Activated T-helper 1 cell treated with anti-CD3 and anti-CD28 coated beads, Interleukin-12 subunit alpha, Interleukin-12 subunit beta, Interleukin-2, Interleukin-4 antibody, amounts not matched to agents 30 ng/mL and 10 ng/mL and 1 ng/mL, durations not matched to agents 14 hours and 24 hours and 36 hours (primary cell): ENCODE measurements around the gene AP3B2. TPM values are rescaled to one million over a fixed set of nuclear protein-coding genes. Genes with fewer than 3 reads are reported as not detected.

ENCODE experiments used
- DNase-seq: peaks from one replicate; pipeline ENCODE4 v3.0.0; 2021; ENCODE audit warnings: low spot score
- H3K27ac Mint-ChIP-seq: one replicate; pipeline ENCODE4 v1.8.0; 2021; ENCODE audit warnings: mild to moderate bottlenecking, mixed read lengths
- H3K27me3 Mint-ChIP-seq: one replicate; pipeline ENCODE4 v1.8.0; 2022; ENCODE audit warnings: mild to moderate bottlenecking, moderate library complexity, mixed read lengths; ENCODE audit not compliant: insufficient read depth
- H3K36me3 Mint-ChIP-seq: one replicate; pipeline ENCODE4 v1.8.0; 2021; ENCODE audit warnings: low read depth, mixed read lengths
- H3K4me1 Mint-ChIP-seq: one replicate; pipeline ENCODE4 v1.8.0; 2021; ENCODE audit warnings: low read depth, mixed read lengths
- H3K4me3 Mint-ChIP-seq: one replicate; pipeline ENCODE4 v1.8.0; 2021; ENCODE audit warnings: mild to moderate bottlenecking, moderate library complexity, mixed read lengths
- H3K9me3 Mint-ChIP-seq: one replicate; pipeline ENCODE4 v1.8.0; 2021; ENCODE audit warnings: mixed read lengths
- intact Hi-C: fragments of 100-400 bp; cut with micrococcal nuclease; formaldehyde crosslinking; loops from one replicate; pipeline ENCODE4 v1.15.1; 2024
- total RNA-seq: library from RNA; stranded (reverse); gene quantifications from 2 replicates; pipeline ENCODE4 v1.2.3, GENCODE V29; 2022

AP3B2 gene
- total RNA-seq, 1 donor from 2014 or later, result 0.21 TPM

GRCh38 chr15:82641129-82641798, 68.4 kb downstream of the AP3B2 start:
- Mint-ChIP-seq H3K4me3 (no peak overlapping the region), H3K27ac (no peak overlapping the region), H3K36me3 (no peaks in the 10 kb centered on the region), H3K4me1 (no peaks in the 10 kb centered on the region), H3K9me3 (no peaks in the 10 kb centered on the region), H3K27me3 (peaks cover 50% of the 10 kb centered on the region)
- no peak for DNase-seq
- intact Hi-C loops, result no loop called here

GRCh38 chr15:82640672-82641071, 69.0 kb downstream of the AP3B2 start:
- intact Hi-C loops, result no loop called here
- no peaks in the 10 kb centered on the region for H3K9me3 Mint-ChIP-seq
- peaks cover 50% of the 10 kb centered on the region for H3K27me3 Mint-ChIP-seq
- H3K4me1 Mint-ChIP-seq, result no peaks in the 10 kb centered on the region
- H3K36me3 Mint-ChIP-seq, result no peaks in the 10 kb centered on the region
- no peak overlapping the region for H3K4me3 Mint-ChIP-seq
- no peak for DNase-seq
- no peak overlapping the region for H3K27ac Mint-ChIP-seq

- Mint-ChIP-seq H3K27ac (no peak overlapping the region), H3K27me3 (peaks cover 31% of the 10 kb centered on the region), H3K4me3 (no peak overlapping the region), H3K4me1 (no peaks in the 10 kb centered on the region), H3K36me3 (no peaks in the 10 kb centered on the region), H3K9me3 (no peaks in the 10 kb centered on the region)
- intact Hi-C loops, result no loop called here
- no peak for DNase-seq
These were observed 73.9 kb downstream of the AP3B2 start for GRCh38 chr15:82635798-82636197.

GRCh38 chr15:82630033-82630432, 79.6 kb downstream of the AP3B2 start:
- no peak overlapping the region for H3K4me3 Mint-ChIP-seq
- intact Hi-C loops, result no loop called here
- peaks cover 4% of the 10 kb centered on the region for H3K27me3 Mint-ChIP-seq
- DNase-seq, result no peak
- no peaks in the 10 kb centered on the region for H3K4me1 Mint-ChIP-seq
- no peaks in the 10 kb centered on the region for H3K36me3 Mint-ChIP-seq
- no peak overlapping the region for H3K27ac Mint-ChIP-seq
- no peaks in the 10 kb centered on the region for H3K9me3 Mint-ChIP-seq

- Mint-ChIP-seq H3K4me1 (no peaks in the 10 kb centered on the region), H3K9me3 (no peaks in the 10 kb centered on the region), H3K27me3 (peaks cover 4% of the 10 kb centered on the region), H3K36me3 (no peaks in the 10 kb centered on the region), H3K27ac (no peak overlapping the region), H3K4me3 (no peak overlapping the region)
- intact Hi-C loops, result no loop called here
- DNase-seq, result no peak
These were observed 84.5 kb downstream of the AP3B2 start for GRCh38 chr15:82625136-82625535.

- intact Hi-C loops, result no loop called here
- H3K4me1 Mint-ChIP-seq, result no peaks in the 10 kb centered on the region
- no peak for DNase-seq
- H3K36me3 Mint-ChIP-seq, result no peaks in the 10 kb centered on the region
- H3K27me3 Mint-ChIP-seq, result peaks cover 2% of the 10 kb centered on the region
- no peak overlapping the region for H3K27ac Mint-ChIP-seq
- no peak overlapping the region for H3K4me3 Mint-ChIP-seq
- H3K9me3 Mint-ChIP-seq, result no peaks in the 10 kb centered on the region
These were observed 85.2 kb downstream of the AP3B2 start for GRCh38 chr15:82624438-82624837.

- no peaks in the 10 kb centered on the region for H3K27me3 Mint-ChIP-seq
- H3K27ac Mint-ChIP-seq, result no peak overlapping the region
- H3K4me1 Mint-ChIP-seq, result no peaks in the 10 kb centered on the region
- H3K4me3 Mint-ChIP-seq, result no peak overlapping the region
- no peaks in the 10 kb centered on the region for H3K36me3 Mint-ChIP-seq
- no peaks in the 10 kb centered on the region for H3K9me3 Mint-ChIP-seq
- intact Hi-C loops, result no loop called here
- no peak for DNase-seq
These were observed 85.7 kb downstream of the AP3B2 start for GRCh38 chr15:82624008-82624407.

- Mint-ChIP-seq H3K4me3 (no peak overlapping the region), H3K27me3 (no peaks in the 10 kb centered on the region), H3K4me1 (no peaks in the 10 kb centered on the region), H3K27ac (no peak overlapping the region), H3K9me3 (no peaks in the 10 kb centered on the region), H3K36me3 (no peaks in the 10 kb centered on the region)
- DNase-seq, result no peak
- intact Hi-C loops, result no loop called here
These were observed 87.7 kb downstream of the AP3B2 start for GRCh38 chr15:82621970-82622369.

GRCh38 chr15:82613747-82614146, 95.9 kb downstream of the AP3B2 start:
- Mint-ChIP-seq H3K4me1 (no peaks in the 10 kb centered on the region), H3K4me3 (no peak overlapping the region), H3K36me3 (no peaks in the 10 kb centered on the region), H3K9me3 (no peaks in the 10 kb centered on the region), H3K27ac (no peak overlapping the region), H3K27me3 (peaks cover 6% of the 10 kb centered on the region)
- intact Hi-C loops, result no loop called here
- DNase-seq, result no peak

- DNase-seq, result no peak
- no peak overlapping the region for H3K27ac Mint-ChIP-seq
- H3K27me3 Mint-ChIP-seq, result peaks cover 6% of the 10 kb centered on the region
- H3K4me1 Mint-ChIP-seq, result no peaks in the 10 kb centered on the region
- intact Hi-C loops, result no loop called here
- no peaks in the 10 kb centered on the region for H3K36me3 Mint-ChIP-seq
- H3K9me3 Mint-ChIP-seq, result no peaks in the 10 kb centered on the region
- H3K4me3 Mint-ChIP-seq, result no peak overlapping the region
These were observed 98.3 kb downstream of the AP3B2 start for GRCh38 chr15:82611348-82611747.

Other genes with a start within 250 kb of the AP3B2 start
- 2,478 and 2,503 TPM in 2 replicates for gene RPS17, start 169.4 kb downstream of the AP3B2 start, total RNA-seq
- not detected in 2 replicates for gene CPEB1, start 62.5 kb downstream of the AP3B2 start, total RNA-seq
- not detected in 2 replicates for gene FSD2, start 96.2 kb upstream of the AP3B2 start, total RNA-seq
- gene WHAMM, start 99.8 kb upstream of the AP3B2 start, total RNA-seq, result 7.1 and 7.5 TPM in 2 replicates
- 19.3 and 21.3 TPM in 2 replicates for gene HOMER2, start 242.8 kb upstream of the AP3B2 start, total RNA-seq